Measurements from ENCODE around the gene HSD3B7. TPM values are rescaled to one million over a fixed set of nuclear protein-coding genes. Genes with fewer than 3 reads are reported as not detected.

The HSD3B7 gene
- total RNA-seq, 1 experiment from 2014 or later: 5.4 TPM

GRCh38 chr16:30996324-30996984 lies 11.4 kb downstream of the HSD3B7 start:
- DNase-seq (ENCODE audit: low read depth, low spot score): peak; percentile 42
- peak overlapping the region; percentile 54 to 79 for H3K4me3 ChIP-seq (ENCODE audit: low read depth in 2 of 2, low read length in 2 of 2)
- no peak for TF ChIP-seq SIN3A (IDR thresholded peaks at IDR 0.05; ENCODE audit: borderline replicate concordance, insufficient read depth, low read depth, low read length)
- no peak for TF ChIP-seq TCF7L2 (IDR thresholded peaks at IDR 0.05; ENCODE audit: low read depth, low read length)
- TF ChIP-seq POLR2AphosphoS5 (IDR thresholded peaks at IDR 0.05; ENCODE audit: low read depth, low read length): no peak; the same call in 1 of the 2 replicates
- no peak for TF ChIP-seq CTCF (IDR thresholded peaks at IDR 0.05)
- TF ChIP-seq REST (IDR thresholded peaks at IDR 0.05; ENCODE audit: insufficient read depth in 1 of 2, low read depth in 2 of 2, low read length in 1 of 2): no peak
- ChIA-PET CTCF (interaction anchor here (0.8 to 1.1 kb wide), 2 partner anchors 94 to 143 kb away, joined by 3 to 4 read pairs; no protein-coding TSS in a partner anchor), POLR2A (interaction anchor here (0.6 to 0.9 kb wide), 3 partner anchors 47 to 112 kb away, joined by 4 to 9 read pairs (median 4); partner anchors contain the start of genes BCKDK and ORAI3)
- no peaks in the 10 kb centered on the region for H3K9me3 ChIP-seq (ENCODE audit: control insufficient read depth, insufficient read depth, low read depth, low read length)
- ATAC-seq: peak; percentile 15
- H3K36me3 ChIP-seq (ENCODE audit: control insufficient read depth, insufficient read depth, low read length): no peaks in the 10 kb centered on the region
- in situ Hi-C loops (cut with HindIII; ENCODE audit: low pct_unique_long_range_greater_than_20kb, low sequenced_read_pairs): no loop called here
- intact Hi-C loops (cut with micrococcal nuclease; ENCODE audit: unreplicated experiment): loop anchor here (10.0 kb wide), 1 partner anchor 448 kb away; the partner anchor contains the start of gene ZNF843
- H3K27me3 ChIP-seq (ENCODE audit: control insufficient read depth, insufficient read depth, low read length): no peaks in the 10 kb centered on the region
- peaks cover 33% of the 10 kb centered on the region for H3K4me1 ChIP-seq (ENCODE audit: control insufficient read depth, insufficient read depth, low read length)
- peak overlapping the region; percentile 95 for H3K27ac ChIP-seq (ENCODE audit: low read length)
- BruUV-seq (replicated peaks): TSS peak; percentile 91

- H3K36me3 ChIP-seq (ENCODE audit: control insufficient read depth, insufficient read depth, low read length): no peaks in the 10 kb centered on the region
- ChIA-PET CTCF (interaction anchor here (0.8 to 1.1 kb wide), 2 partner anchors 93 to 142 kb away, joined by 3 to 4 read pairs; no protein-coding TSS in a partner anchor), POLR2A (interaction anchor here (0.6 to 0.9 kb wide), 5 partner anchors 34 to 458 kb away, joined by 3 to 7 read pairs (median 4); partner anchors contain the start of gene BCKDK)
- in situ Hi-C loops (cut with HindIII; ENCODE audit: low pct_unique_long_range_greater_than_20kb, low sequenced_read_pairs): no loop called here
- TF ChIP-seq TCF7L2 (IDR thresholded peaks at IDR 0.05; ENCODE audit: low read depth, low read length) (no peak), SIN3A (IDR thresholded peaks at IDR 0.05; ENCODE audit: borderline replicate concordance, insufficient read depth, low read depth, low read length) (no peak), POLR2AphosphoS5 (IDR thresholded peaks at IDR 0.05; ENCODE audit: low read depth, low read length) (peak; percentile 65)
- peak; percentile 82 for DNase-seq (ENCODE audit: low read depth, low spot score)
- peak overlapping the region; percentile 95 for H3K27ac ChIP-seq (ENCODE audit: low read length)
- intact Hi-C loops (cut with micrococcal nuclease; ENCODE audit: unreplicated experiment): loop anchor here (10.0 kb wide), 1 partner anchor 448 kb away; the partner anchor contains the start of gene ZNF843
- no TSS peak for BruUV-seq (replicated peaks)
- H3K4me1 ChIP-seq (ENCODE audit: control insufficient read depth, insufficient read depth, low read length): peaks cover 33% of the 10 kb centered on the region
- ATAC-seq: peak; percentile 90
- H3K27me3 ChIP-seq (ENCODE audit: control insufficient read depth, insufficient read depth, low read length): no peaks in the 10 kb centered on the region
- peak overlapping the region; percentile 54 to 79 for H3K4me3 ChIP-seq (ENCODE audit: low read depth in 2 of 2, low read length in 2 of 2)
- H3K9me3 ChIP-seq (ENCODE audit: control insufficient read depth, insufficient read depth, low read depth, low read length): no peaks in the 10 kb centered on the region
Measured at GRCh38 chr16:30996985-30997724, 12.1 kb downstream of the HSD3B7 start.
